HepG2 (cell line): Measurements from ENCODE around the gene RIPK1. TPM values are rescaled to one million over a fixed set of nuclear protein-coding genes. Genes with fewer than 3 reads are reported as not detected.

Source experiments
- ATM ChIP-seq: fragments of 450-650 bp; IDR thresholded peaks from 2 replicates; pipeline ENCODE4 v1.7.1; 2017; ENCODE audit warnings: mild to moderate bottlenecking, borderline replicate concordance
- NONO ChIP-seq, 2 experiments: fragments of 450-650 bp in 1 of 2; sonication (generic) in 1 of 2; formaldehyde crosslinking in 1 of 2; IDR thresholded peaks in 1 of 2; conservative IDR thresholded peaks in 1 of 2; 2 replicates each; pipeline versions ENCODE4 v1.6.1 to v1.8.0; 2017 to 2022; ENCODE audit warnings: mild to moderate bottlenecking in 1 of 2, missing genetic modification reagents in 1 of 2, moderate library complexity in 1 of 2
- NRL ChIP-seq: sonication (generic); formaldehyde crosslinking; IDR thresholded peaks from 2 replicates; pipeline ENCODE4 v1.5.0; 2020; ENCODE audit warnings: missing genetic modification reagents, mild to moderate bottlenecking, moderate library complexity, borderline replicate concordance
- PAX8 ChIP-seq: sonication (generic); formaldehyde crosslinking; IDR thresholded peaks from 2 replicates; pipeline ENCODE4 v1.8.0; 2022; ENCODE audit warnings: mild to moderate bottlenecking, missing genetic modification reagents, borderline replicate concordance
- RERE ChIP-seq: IDR thresholded peaks from 2 replicates; pipeline ENCODE4 v1.6.1; 2016; ENCODE audit warnings: low read depth, missing genetic modification reagents, missing compliant biosample characterization
- SATB2 ChIP-seq: sonication (generic); formaldehyde crosslinking; IDR thresholded peaks from 2 replicates; pipeline ENCODE4 v1.5.0; 2020; ENCODE audit warnings: missing genetic modification reagents
- SNAPC4 ChIP-seq: sonication (generic); formaldehyde crosslinking; IDR thresholded peaks from 2 replicates; pipeline ENCODE4 v1.4.0; 2020; ENCODE audit warnings: mild to moderate bottlenecking, missing genetic modification reagents
- ZBTB43 ChIP-seq: sonication (generic); formaldehyde crosslinking; conservative IDR thresholded peaks from 2 replicates; pipeline ENCODE4 v1.4.0; 2020; ENCODE audit warnings: missing genetic modification reagents
- ZFP36 ChIP-seq: fragments of 150-350 bp; IDR thresholded peaks from 2 replicates; pipeline ENCODE4 v1.6.1; 2018; ENCODE audit warnings: borderline replicate concordance, low read length, low read depth; ENCODE audit not compliant: partially characterized antibody
- ZNF672 ChIP-seq: sonication (generic); formaldehyde crosslinking; IDR thresholded peaks from 2 replicates; pipeline ENCODE4 v1.8.1; 2022; ENCODE audit warnings: missing genetic modification reagents
- polyA plus RNA-seq, 8 experiments: library from polyadenylated mRNA; depleted of rRNA in 3 of 8; stranded (reverse) in 7 of 8; unstranded in 1 of 8; fragments of >200 nt; fragmentation: Illumina TruSeq in 4 of 8; extraction: Trizol in 4 of 8; gene quantifications; 2 replicates each; pipeline versions ENCODE4 v1.2.1 to v1.2.3, GENCODE V29; 2011 to 2016; ENCODE audit warnings: low read depth in 4 of 8, missing spikeins in 1 of 8, mixed read lengths in 1 of 8; ENCODE audit not compliant: insufficient read depth in 1 of 8
- total RNA-seq, 5 experiments: library from RNA; depleted of rRNA; stranded (reverse); fragments of >200 nt; fragmentation: Illumina TruSeq; extraction: Trizol; gene quantifications; 2 replicates each; pipeline ENCODE4 v1.2.3, GENCODE V29; 2016; ENCODE audit warnings: low read depth in 1 of 5

RIPK1 gene
- total and polyA plus RNA-seq, 2 of the 13 experiments (the other 11 are each of a cell fraction or from before 2014, with no cell fraction given) = 9.0 to 10.3 TPM

- TF ChIP-seq SNAPC4 (CRISPR knock-in tag) = 0 out of 2 replicates have a peak, but pooled peaks have one; percentile 32
- TF ChIP-seq RERE (CRISPR knock-in tag) = 0 out of 2 replicates have a peak, but pooled peaks have one; percentile 17
- no peak for TF ChIP-seq NONO (IDR thresholded peaks at IDR 0.05)
- TF ChIP-seq NONO (CRISPR knock-in tag; conservative IDR thresholded peaks at IDR 0.05) = peak; percentile 93
- TF ChIP-seq ZNF672 = 0 out of 2 replicates have a peak, but pooled peaks have one; percentile 38
- TF ChIP-seq PAX8 (CRISPR knock-in tag) = peak; percentile 41; the same call in 1 of the 2 replicates
- TF ChIP-seq NRL = peak; percentile 59; the same call in 1 of the 2 replicates
- TF ChIP-seq ZBTB43 = peak; percentile 76; the same call in 1 of the 2 replicates
- no peak; the same call in 1 of the 2 replicates for TF ChIP-seq SATB2 (CRISPR knock-in tag)
- no peak for TF ChIP-seq ZFP36
- no peak for TF ChIP-seq ATM
These were observed at the start of gene RIPK1 (continued) for GRCh38 chr6:3068329-3069214.
